Pancreas (tissue), 10 donors: Measurements from ENCODE around the gene SLC25A17. TPM values are rescaled to one million over a fixed set of nuclear protein-coding genes. Genes with fewer than 3 reads are reported as not detected.

ENCODE experiments used
- ATAC-seq, 4 donors: fragments of 200-7000 bp; cut with Tn5 transposase; one replicate each; pipeline versions ENCODE4 v1.8.0 to v1.9.1; 2020; ENCODE audit warnings: mild to moderate bottlenecking in 4 of 4, moderate library complexity in 4 of 4
- DNase-seq, 6 donors: peaks; one replicate each; pipeline ENCODE4 v3.0.0-alpha.2; 2020
- FAIRE-seq: peaks from 2 replicates; lab custom pipeline; 2012; peaks lifted over from hg19 to GRCh38; lab: Jason Lieb, UNC
- H3K27ac ChIP-seq, 4 donors: fragments of 200-600 bp; sonication (generic); 1 replicate in 3 of 4; 2 replicates in 1 of 4; pipeline versions ENCODE4 v1.5.0 to v1.8.0; 2020
- H3K27me3 ChIP-seq, 4 donors: fragments of 200-600 bp; one replicate each; pipeline ENCODE4 v1.8.0; 2021
- H3K36me3 ChIP-seq, 3 donors: fragments of 200-600 bp; sonication (generic) in 1 of 3; one replicate each; pipeline versions ENCODE4 v1.5.0 to v1.8.0; 2020 to 2021
- H3K4me1 ChIP-seq, 3 donors: fragments of 200-600 bp; one replicate each; pipeline ENCODE4 v1.8.0; 2021
- H3K4me3 ChIP-seq, 4 donors: fragments of 200-600 bp; sonication (generic) in 2 of 4; one replicate each; pipeline versions ENCODE4 v1.5.0 to v1.8.0; 2020 to 2021
- H3K9me3 ChIP-seq, 4 donors: fragments of 200-600 bp; one replicate each; pipeline ENCODE4 v1.8.0; 2021
- CTCF ChIP-seq, 4 donors: fragments of 200-600 bp; sonication (generic) in 3 of 4; IDR thresholded peaks; one replicate each; pipeline versions ENCODE4 v1.5.0 to v1.8.0; 2021; ENCODE audit warnings: antibody characterized with exemption in 4 of 4
- WGBS, 2 donors: extraction: QIAGEN DNeasy Blood & Tissue Kit; methylation state at CpG; one replicate each; pipeline ENCODE4 v1.1.7; 2013; 5-methylcytosine and 5-hydroxymethylcytosine counted together
- intact Hi-C, 3 donors: fragments of 100-400 bp; cut with DNase I; formaldehyde crosslinking; loops; one replicate each; pipeline versions ENCODE4 v1.11.1 to v1.14.2; 2022
- polyA plus RNA-seq, 2 donors: library from polyadenylated mRNA; stranded (reverse); fragments of 200-250 nt; gene quantifications; one replicate each; pipeline ENCODE4 v1.2.3, GENCODE V29; 2013
- total RNA-seq, 6 donors: library from RNA; stranded (reverse); fragmentation: NEBNext Ultra II Directional in 4 of 6; extraction: Animal tissue kit (Norgen Biotek cat#: 25700) in 4 of 6; gene quantifications; one replicate each; pipeline versions ENCODE4 v1.2.1 to v1.2.4, GENCODE V29; 2021 to 2023
- donor health status: healthy with polysubstance abuse.
- donor health status: DM: no; HTN: no; CAD: no; lungs with moderate emphysema.
- donor health status: DM: no; HTN: no; CAD: no.
- donor health status: control.
- donor health status: control.
- donor health status: Bipolar disorder and iron deficiency.
- donor health status: DM: yes; HTN: yes; CAD: no.
- donor health status: DM: no; HTN: no; CAD: no.
- donor health status: DM: no; HTN: no; CAD: no.
- donor health status: DM: yes; HTN: yes; CAD: no.

SLC25A17 gene
- total and polyA plus RNA-seq, 8 donors, result 5.8 to 15.6 (median 8.5) TPM

DNA sequence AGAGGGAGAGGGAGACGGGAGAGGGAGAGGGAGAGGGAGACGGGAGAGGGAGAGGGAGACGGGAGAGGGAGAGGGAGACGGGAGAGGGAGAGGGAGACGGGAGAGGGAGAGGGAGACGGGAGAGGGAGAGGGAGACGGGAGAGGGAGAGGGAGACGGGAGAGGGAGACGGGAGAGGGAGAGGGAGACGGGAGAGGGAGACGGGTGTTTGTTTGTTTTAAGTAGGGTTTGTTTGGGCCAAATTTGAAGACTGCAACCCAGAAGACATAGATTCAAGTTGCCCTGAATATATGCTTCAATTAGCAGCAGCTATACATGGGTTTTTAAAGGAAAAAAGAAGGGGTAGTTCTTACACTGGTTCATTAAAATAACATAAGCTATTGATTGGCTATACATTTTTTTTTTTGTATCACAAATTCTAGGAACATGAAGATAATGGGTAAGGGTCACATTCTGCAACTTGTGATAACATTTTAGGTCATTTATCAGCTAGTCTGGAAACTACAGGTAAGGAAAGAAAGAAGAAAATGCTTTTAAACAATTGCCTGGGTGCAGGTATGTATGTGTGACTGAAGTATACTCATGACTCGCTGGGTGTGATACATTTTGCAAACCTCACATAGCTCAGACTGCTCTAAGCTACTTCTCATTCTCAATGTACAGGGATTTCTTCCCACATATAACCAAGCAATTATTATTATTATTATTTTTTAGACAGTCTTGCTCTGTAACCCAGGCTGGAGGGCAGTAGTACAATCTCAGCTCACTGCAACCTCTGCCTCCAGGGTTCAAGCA lies 72.5 kb downstream of the SLC25A17 start:
- no peaks in the 10 kb centered on the region for H3K9me3 ChIP-seq
- intact Hi-C loops, result no loop called here
- no peak for TF ChIP-seq CTCF (IDR thresholded peaks at IDR 0.05)
- H3K4me1 ChIP-seq, result no peaks in the 10 kb centered on the region
- FAIRE-seq, result no peak
- 33 to 47% methylated on average over 3 to 5 of the region's 12 CpGs for WGBS, 2 donors
- H3K4me3 ChIP-seq, result no peak overlapping the region
- H3K27me3 ChIP-seq, result no peaks in the 10 kb centered on the region
- no peaks in the 10 kb centered on the region for H3K36me3 ChIP-seq
- no peak overlapping the region for H3K27ac ChIP-seq
- no peak for ATAC-seq
- DNase-seq, result no peak

GRCh38 chr22:40743768-40744167 lies 75.4 kb downstream of the SLC25A17 start:
- H3K4me1 ChIP-seq, result no peaks in the 10 kb centered on the region
- no peak for FAIRE-seq
- 88 to 92% methylated on average over 9 of the region's 9 CpGs for WGBS, 2 donors
- no peaks in the 10 kb centered on the region for H3K27me3 ChIP-seq
- no peaks in the 10 kb centered on the region for H3K9me3 ChIP-seq
- no peak for ATAC-seq
- no peak overlapping the region for H3K4me3 ChIP-seq
- no peak for TF ChIP-seq CTCF (IDR thresholded peaks at IDR 0.05)
- intact Hi-C loops, result no loop called here
- H3K36me3 ChIP-seq, result no peaks in the 10 kb centered on the region
- H3K27ac ChIP-seq, result no peak overlapping the region
- no peak for DNase-seq

- ATAC-seq (no peak), DNase-seq (no peak), FAIRE-seq (no peak)
- intact Hi-C loops, result no loop called here
- 65 to 72% methylated on average over 4 of the region's 4 CpGs for WGBS, 2 donors
- Histone ChIP-seq H3K9me3 (no peaks in the 10 kb centered on the region), H3K27me3 (no peaks in the 10 kb centered on the region), H3K36me3 (no peaks in the 10 kb centered on the region), H3K27ac (no peak overlapping the region), H3K4me1 (no peaks in the 10 kb centered on the region), H3K4me3 (no peak overlapping the region)
- TF ChIP-seq CTCF (IDR thresholded peaks at IDR 0.05), result no peak
These were observed 78.0 kb downstream of the SLC25A17 start for GRCh38 chr22:40741116-40741515.

- no peak overlapping the region for H3K4me3 ChIP-seq
- no peak for FAIRE-seq
- intact Hi-C loops, result no loop called here
- no peaks in the 10 kb centered on the region for H3K27me3 ChIP-seq
- no peak for DNase-seq
- no peak for TF ChIP-seq CTCF (IDR thresholded peaks at IDR 0.05)
- H3K36me3 ChIP-seq, result no peaks in the 10 kb centered on the region
- WGBS, 2 donors, result 57 to 81% methylated on average over 3 of the region's 3 CpGs
- H3K27ac ChIP-seq, result no peak overlapping the region
- no peaks in the 10 kb centered on the region for H3K9me3 ChIP-seq
- no peak for ATAC-seq
- no peaks in the 10 kb centered on the region for H3K4me1 ChIP-seq
These were observed 79.4 kb downstream of the SLC25A17 start for GRCh38 chr22:40739721-40740120.

GRCh38 chr22:40733919-40734318 lies 85.2 kb downstream of the SLC25A17 start:
- FAIRE-seq (no peak), ATAC-seq (no peak)

More at GRCh38 chr22:40733919-40734318, 85.2 kb downstream of the SLC25A17 start:
- Histone ChIP-seq H3K36me3 (no peaks in the 10 kb centered on the region), H3K4me3 (no peak overlapping the region), H3K27me3 (no peaks in the 10 kb centered on the region), H3K9me3 (no peaks in the 10 kb centered on the region), H3K27ac (no peak overlapping the region), H3K4me1 (peaks cover 0 to 7% (median 5%) of the 10 kb centered on the region in 3 donors)
- no peak for DNase-seq
- no peak for TF ChIP-seq CTCF (IDR thresholded peaks at IDR 0.05)
- WGBS, 2 donors, result 88 to 92% methylated on average over 4 of the region's 4 CpGs
- intact Hi-C loops, result no loop called here
